Neutrophil (primary cell): ENCODE results near the gene WDSUB1.

Experiments used
- H3K27ac ChIP-seq: fragments of 200-600 bp; sonication (generic); 2 replicates; pipeline ENCODE4 v1.5.1; 2016; ENCODE audit warnings: mild to moderate bottlenecking, moderate library complexity
- H3K27me3 ChIP-seq: fragments of 200-600 bp; sonication (generic); 2 replicates; pipeline ENCODE4 v1.6.0; 2016; ENCODE audit warnings: mild to moderate bottlenecking
- H3K36me3 ChIP-seq: fragments of 200-600 bp; sonication (generic); 2 replicates; pipeline ENCODE4 v1.5.1; 2017
- H3K4me1 ChIP-seq, 2 experiments: fragments of 200-600 bp in 1 of 2; sonication (generic) in 1 of 2; 1 replicate in 1 of 2; 2 replicates in 1 of 2; pipeline versions ENCODE4 v1.5.1 to v1.6.1; 2013 to 2016; ENCODE audit warnings: low read depth in 1 of 2, low read length in 1 of 2, mild to moderate bottlenecking in 1 of 2, moderate library complexity in 1 of 2; ENCODE audit not compliant: control insufficient read depth in 1 of 2, insufficient read depth in 1 of 2
- H3K4me3 ChIP-seq, 2 experiments: fragments of 200-600 bp in 1 of 2; sonication (generic) in 1 of 2; 1 replicate in 1 of 2; 2 replicates in 1 of 2; pipeline ENCODE4 v1.5.1; 2013 to 2016; ENCODE audit warnings: low read depth in 1 of 2, low read length in 1 of 2, mild to moderate bottlenecking in 1 of 2, moderate library complexity in 1 of 2
- H3K9me3 ChIP-seq: fragments of 200-600 bp; sonication (generic); 2 replicates; pipeline ENCODE4 v1.5.1; 2016
- TF ChIP-seq, protein P1 (sequence below): fragments of 200-600 bp; sonication (generic); IDR thresholded peaks from 2 replicates; pipeline ENCODE4 v1.5.1; 2016; ENCODE audit warnings: antibody characterized with exemption

WDSUB1 gene

GRCh38 chr2:159266554-159266953, 19.9 kb downstream of the WDSUB1 start:
- H3K36me3 ChIP-seq: peaks cover 8% of the 10 kb centered on the region
- TF ChIP-seq, protein P1, sequence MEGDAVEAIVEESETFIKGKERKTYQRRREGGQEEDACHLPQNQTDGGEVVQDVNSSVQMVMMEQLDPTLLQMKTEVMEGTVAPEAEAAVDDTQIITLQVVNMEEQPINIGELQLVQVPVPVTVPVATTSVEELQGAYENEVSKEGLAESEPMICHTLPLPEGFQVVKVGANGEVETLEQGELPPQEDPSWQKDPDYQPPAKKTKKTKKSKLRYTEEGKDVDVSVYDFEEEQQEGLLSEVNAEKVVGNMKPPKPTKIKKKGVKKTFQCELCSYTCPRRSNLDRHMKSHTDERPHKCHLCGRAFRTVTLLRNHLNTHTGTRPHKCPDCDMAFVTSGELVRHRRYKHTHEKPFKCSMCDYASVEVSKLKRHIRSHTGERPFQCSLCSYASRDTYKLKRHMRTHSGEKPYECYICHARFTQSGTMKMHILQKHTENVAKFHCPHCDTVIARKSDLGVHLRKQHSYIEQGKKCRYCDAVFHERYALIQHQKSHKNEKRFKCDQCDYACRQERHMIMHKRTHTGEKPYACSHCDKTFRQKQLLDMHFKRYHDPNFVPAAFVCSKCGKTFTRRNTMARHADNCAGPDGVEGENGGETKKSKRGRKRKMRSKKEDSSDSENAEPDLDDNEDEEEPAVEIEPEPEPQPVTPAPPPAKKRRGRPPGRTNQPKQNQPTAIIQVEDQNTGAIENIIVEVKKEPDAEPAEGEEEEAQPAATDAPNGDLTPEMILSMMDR: no peak
- H3K4me1 ChIP-seq: no peaks in the 10 kb centered on the region
- no peak overlapping the region for H3K4me3 ChIP-seq
- H3K27ac ChIP-seq: no peak overlapping the region
- H3K9me3 ChIP-seq: no peaks in the 10 kb centered on the region
- H3K27me3 ChIP-seq: no peaks in the 10 kb centered on the region

DNA sequence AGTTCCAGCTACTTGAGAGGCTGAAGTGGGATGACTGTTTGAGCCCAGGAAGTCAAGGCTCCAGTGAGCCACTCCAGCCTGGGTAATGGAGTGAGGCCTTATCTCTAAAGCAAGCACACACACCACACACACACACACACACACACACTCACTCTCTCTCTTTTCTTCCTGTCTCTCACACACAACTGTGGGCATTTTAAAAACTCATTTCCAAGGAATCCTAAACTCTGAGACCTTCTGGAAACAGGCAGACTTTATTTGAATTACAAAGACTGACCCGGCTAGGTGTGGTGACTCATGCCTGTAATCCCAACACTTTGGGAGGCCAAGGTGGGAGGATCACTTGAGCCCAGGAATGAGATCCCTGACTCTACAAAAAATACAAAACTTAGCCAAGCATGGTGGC, 21.3 kb downstream of the WDSUB1 start:
- no peaks in the 10 kb centered on the region for H3K36me3 ChIP-seq
- H3K9me3 ChIP-seq: no peaks in the 10 kb centered on the region
- TF ChIP-seq, protein P1: no peak
- H3K4me1 ChIP-seq: no peaks in the 10 kb centered on the region
- H3K4me3 ChIP-seq: no peak overlapping the region
- H3K27ac ChIP-seq: no peak overlapping the region
- no peaks in the 10 kb centered on the region for H3K27me3 ChIP-seq

- no peaks in the 10 kb centered on the region for H3K9me3 ChIP-seq
- H3K4me1 ChIP-seq: no peaks in the 10 kb centered on the region
- no peaks in the 10 kb centered on the region for H3K27me3 ChIP-seq
- TF ChIP-seq, protein P1: no peak
- peaks cover 4% of the 10 kb centered on the region for H3K36me3 ChIP-seq
- H3K4me3 ChIP-seq: no peak overlapping the region
- H3K27ac ChIP-seq: no peak overlapping the region
These were observed 23.6 kb downstream of the WDSUB1 start for GRCh38 chr2:159262904-159263303.

GRCh38 chr2:159262226-159262625, 24.3 kb downstream of the WDSUB1 start:
- H3K36me3 ChIP-seq: peaks cover 4% of the 10 kb centered on the region

GRCh38 chr2:159256159-159256558, 30.3 kb downstream of the WDSUB1 start:
- Histone ChIP-seq H3K9me3 (no peaks in the 10 kb centered on the region), H3K4me1 (peaks cover 2 to 4% of the 10 kb centered on the region in 2 experiments), H3K36me3 (peaks cover 4% of the 10 kb centered on the region), H3K27me3 (no peaks in the 10 kb centered on the region), H3K27ac (no peak overlapping the region), H3K4me3 (no peak overlapping the region)
- TF ChIP-seq, protein P1: no peak

More at GRCh38 chr2:159262226-159262625, 24.3 kb downstream of the WDSUB1 start:
- Histone ChIP-seq H3K9me3 (no peaks in the 10 kb centered on the region), H3K4me3 (no peak overlapping the region), H3K27ac (no peak overlapping the region), H3K4me1 (no peaks in the 10 kb centered on the region), H3K27me3 (no peaks in the 10 kb centered on the region)
- TF ChIP-seq, protein P1: no peak

DNA sequence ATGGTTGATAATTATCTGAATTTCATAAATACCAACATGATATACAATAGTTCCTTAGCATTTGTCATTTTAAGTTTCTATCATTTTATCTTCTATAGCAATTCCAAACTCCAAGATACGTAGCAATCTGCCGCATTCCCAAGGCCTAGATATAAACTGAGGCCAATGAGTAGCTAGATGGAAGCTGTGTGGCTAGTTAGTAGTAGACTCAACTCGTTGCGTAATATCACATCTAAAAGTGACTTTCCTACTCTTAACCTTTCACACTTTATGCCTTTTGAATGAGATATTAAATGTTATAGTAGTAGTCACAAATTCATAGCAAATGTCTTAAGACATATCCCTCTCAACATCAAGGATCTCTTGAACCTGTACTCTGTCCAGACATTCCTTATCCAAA, 33.6 kb downstream of the WDSUB1 start:
- Histone ChIP-seq H3K27ac (no peak overlapping the region), H3K27me3 (no peaks in the 10 kb centered on the region), H3K4me3 (no peak overlapping the region), H3K4me1 (peaks cover 19 to 23% of the 10 kb centered on the region in 2 experiments), H3K9me3 (no peaks in the 10 kb centered on the region), H3K36me3 (no peaks in the 10 kb centered on the region)
- TF ChIP-seq, protein P1: no peak
